ENCODE results near the gene LANCL2.
"Not testable (repeated sequence)": the region's sequence is repeated elsewhere in the genome, so short reads cannot be mapped to it uniquely, and the experiment has no call there.

Gene LANCL2

GRCh38 chr7:55470261-55470660 is 105.1 kb downstream of the LANCL2 start:
- no peak for DNase-seq (ENCODE audit: low read depth in 2 of 2)

DNA sequence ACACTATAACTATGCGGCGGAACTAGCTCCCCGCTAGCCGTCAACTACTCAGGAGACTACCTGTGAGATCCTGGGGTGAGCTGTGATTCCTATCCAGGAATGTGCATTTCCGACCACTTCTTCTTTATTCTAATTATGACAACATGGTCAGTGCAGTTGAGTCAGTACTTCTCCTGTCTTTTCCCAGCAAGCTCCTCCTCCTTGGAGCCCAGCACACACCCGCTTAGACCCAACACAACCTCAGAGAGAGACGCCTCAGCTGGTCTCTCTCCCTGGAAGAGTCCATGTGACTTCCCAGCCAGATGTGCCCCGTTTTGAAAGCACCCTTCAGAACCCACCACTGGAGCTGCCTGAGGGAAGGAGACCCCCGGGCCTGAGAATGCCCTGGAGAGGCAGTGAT is 106.5 kb downstream of the LANCL2 start:
- not testable (repeated sequence) for DNase-seq (ENCODE audit: low read depth in 2 of 2)

- DNase-seq (ENCODE audit: low read depth in 2 of 2), result not testable (repeated sequence)
These were observed 107.3 kb downstream of the LANCL2 start for GRCh38 chr7:55472406-55472805.

DNA sequence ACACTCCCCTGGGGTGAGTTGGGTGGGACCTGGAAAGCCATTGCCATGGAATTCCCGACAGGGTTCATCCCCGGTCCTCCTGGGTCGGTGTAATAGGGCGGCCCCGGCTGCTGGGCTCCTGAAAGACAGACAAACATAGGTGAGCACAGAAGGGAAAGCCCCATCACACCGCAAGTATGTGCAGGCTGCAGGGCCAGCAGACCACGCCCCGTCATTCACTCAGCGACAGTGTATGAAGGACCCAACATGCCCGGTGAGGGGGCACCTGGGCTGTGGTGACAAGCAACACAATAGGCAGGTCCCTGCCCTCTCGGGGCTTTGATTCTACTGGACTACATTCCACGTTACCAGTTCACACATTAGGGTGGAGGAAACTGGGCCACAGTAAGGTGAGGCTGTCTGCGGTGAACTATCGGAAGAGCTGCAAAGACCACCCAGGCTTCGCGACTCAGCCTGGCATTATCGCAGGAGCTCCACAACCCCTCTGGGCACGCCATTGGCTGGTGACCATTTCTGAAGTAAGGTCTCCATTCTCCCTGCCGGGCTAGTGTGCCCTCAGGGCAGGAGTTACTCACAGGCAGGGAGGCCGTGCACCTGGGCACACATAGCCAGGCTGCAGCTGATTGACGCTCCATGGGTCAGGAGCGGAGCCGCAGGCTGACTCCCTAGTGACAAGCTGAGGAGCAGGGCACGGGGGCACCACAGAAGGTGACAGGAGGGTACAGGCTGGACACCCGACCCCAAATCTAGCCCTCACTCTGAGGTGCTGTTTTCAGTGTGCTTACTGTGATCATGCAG is 108.0 kb downstream of the LANCL2 start:
- DNase-seq (ENCODE audit: low read depth in 2 of 2), result no peak

GRCh38 chr7:55473932-55474331 is 108.8 kb downstream of the LANCL2 start:
- no peak for DNase-seq (ENCODE audit: low read depth in 2 of 2)

DNA sequence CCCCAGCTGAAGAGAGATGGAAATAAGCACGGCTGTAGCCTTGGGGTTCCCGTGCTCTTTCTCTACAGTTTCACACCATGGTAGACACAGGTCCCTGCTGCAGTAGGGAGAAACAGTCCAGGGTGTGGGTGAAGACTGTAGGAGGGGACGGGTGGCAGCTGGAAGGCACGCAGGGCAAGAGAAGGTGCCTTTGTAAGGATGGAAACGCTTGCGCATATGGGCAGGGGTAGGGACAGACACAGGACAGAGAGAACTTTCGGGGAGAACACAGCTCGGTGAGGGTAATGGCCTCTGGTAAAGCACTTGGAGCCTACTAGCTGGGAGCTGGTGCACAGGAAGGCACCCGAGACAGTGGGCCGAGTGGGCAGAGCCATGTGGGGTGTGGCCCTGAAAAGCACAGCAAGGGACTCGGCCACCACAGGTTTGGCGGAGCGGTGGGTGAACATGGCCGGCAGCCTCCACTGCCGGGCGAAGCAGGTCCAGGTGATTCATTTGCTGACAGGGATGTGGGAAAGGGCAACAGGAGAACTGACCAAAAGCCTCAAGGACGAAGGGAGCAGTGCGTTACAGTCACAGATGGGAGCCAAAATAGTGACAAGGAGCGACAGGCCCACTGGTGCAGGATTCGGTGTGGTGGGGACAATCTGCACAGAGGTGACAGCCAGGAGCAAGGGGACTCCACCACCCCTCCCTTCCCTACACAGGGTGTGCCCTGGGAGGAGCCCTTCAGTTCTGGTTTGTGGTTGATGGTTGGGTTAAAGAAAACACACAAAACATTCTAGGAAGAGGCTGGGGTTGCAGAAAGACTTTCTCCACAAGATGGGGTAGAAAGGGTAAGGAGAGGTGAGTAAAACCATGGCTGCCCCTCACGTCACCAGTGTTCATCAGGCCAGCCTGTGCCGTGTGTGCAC is 110.1 kb downstream of the LANCL2 start:
- no peak for DNase-seq (ENCODE audit: low read depth in 2 of 2)

DNA sequence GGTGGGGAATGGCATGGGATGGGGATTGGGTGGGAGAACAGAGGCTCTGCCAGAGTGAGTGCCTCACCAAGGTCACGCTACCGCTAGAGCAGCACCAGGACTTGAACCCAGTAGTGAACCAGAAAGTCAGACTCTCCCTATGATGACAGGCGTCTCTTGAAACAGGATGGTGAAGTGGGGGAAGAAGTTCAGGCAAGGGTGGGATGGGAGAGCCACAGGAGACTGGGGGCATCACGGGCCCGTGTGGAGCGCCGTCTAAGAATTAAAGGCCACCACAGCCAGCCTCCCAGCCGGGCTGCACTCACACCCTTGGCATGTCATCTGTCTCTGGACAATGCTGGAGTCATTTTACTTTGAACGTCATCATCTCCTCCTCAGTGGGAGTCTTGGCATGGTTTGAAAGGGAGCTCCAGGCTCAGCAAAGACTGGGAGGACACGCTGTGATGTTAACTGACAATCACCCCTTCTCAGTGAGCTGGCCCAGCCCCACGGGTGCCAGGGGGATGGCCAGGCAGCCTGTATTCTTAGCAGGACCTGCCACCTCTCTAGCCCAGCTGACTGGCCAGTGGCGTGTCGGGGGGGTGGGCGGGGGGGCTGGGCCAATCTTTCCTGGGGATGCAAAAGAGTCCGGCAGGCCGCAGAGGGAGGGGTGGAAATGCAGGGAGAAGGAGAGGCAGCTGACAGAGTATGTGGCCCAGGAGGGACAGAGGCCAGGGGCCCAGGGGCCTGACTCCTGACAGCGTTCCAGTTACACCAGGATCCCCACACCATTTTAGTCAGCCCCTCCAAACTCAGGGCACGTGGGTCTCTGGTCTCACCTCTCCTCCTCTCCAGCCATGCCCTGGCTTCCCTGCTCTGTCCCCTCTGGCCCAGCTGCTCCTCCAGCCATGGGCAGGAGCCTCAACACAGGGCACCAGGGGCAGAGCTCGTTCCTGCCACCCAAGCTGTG is 111.0 kb downstream of the LANCL2 start:
- no peak for DNase-seq (ENCODE audit: low read depth in 2 of 2)

- no peak for DNase-seq (ENCODE audit: low read depth in 2 of 2)
These were observed 112.0 kb downstream of the LANCL2 start for GRCh38 chr7:55476852-55477780.

GRCh38 chr7:55477781-55478374 is 112.7 kb downstream of the LANCL2 start:
- DNase-seq (ENCODE audit: low read depth in 2 of 2), result no peak

DNA sequence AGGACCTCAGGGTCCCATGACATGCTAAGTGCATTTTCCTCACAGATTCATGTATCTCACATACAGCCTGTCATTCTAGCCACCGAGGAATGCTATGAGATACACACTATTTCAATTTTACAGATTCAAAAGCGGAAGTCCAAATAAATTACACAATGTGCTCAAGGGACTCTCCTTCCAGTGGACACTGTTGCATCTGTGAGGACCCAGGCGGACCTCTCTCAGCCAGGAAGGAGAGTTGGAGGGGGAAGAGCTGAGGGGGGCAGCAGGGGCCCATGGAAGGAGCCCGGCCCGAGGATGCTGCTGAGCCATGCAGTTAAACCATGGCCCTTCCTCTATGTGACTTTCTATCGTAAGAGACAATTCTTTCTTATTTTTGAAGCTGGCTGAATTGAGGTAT is 113.6 kb downstream of the LANCL2 start:
- no peak for DNase-seq (ENCODE audit: low read depth in 2 of 2)

- no peak for DNase-seq (ENCODE audit: low read depth in 2 of 2)
These were observed 116.0 kb downstream of the LANCL2 start for GRCh38 chr7:55481155-55481554.

- DNase-seq (ENCODE audit: low read depth in 2 of 2), result no peak
These were observed 117.9 kb downstream of the LANCL2 start for GRCh38 chr7:55483046-55483445.
